Mesodermal cell (in vitro differentiated cells): ENCODE results near the gene GIMAP1. TPM values are rescaled to one million over a fixed set of nuclear protein-coding genes. Genes with fewer than 3 reads are reported as not detected.
"Not testable (repeated sequence)": the region's sequence is repeated elsewhere in the genome, so short reads cannot be mapped to it uniquely, and the experiment has no call there.

Experiments used
- H3K27ac ChIP-seq: 2 replicates; pipeline ENCODE4 v1.7.0; 2013; ENCODE audit warnings: mild to moderate bottlenecking, low read depth, low read length, moderate library complexity; ENCODE audit not compliant: severe bottlenecking
- H3K36me3 ChIP-seq: 2 replicates; pipeline ENCODE4 v1.7.1; 2013; ENCODE audit warnings: mild to moderate bottlenecking, low read length, moderate library complexity; ENCODE audit not compliant: control insufficient read depth, insufficient read depth
- H3K4me1 ChIP-seq: one replicate; pipeline ENCODE4 v1.7.1; 2013; ENCODE audit warnings: mild to moderate bottlenecking, low read length; ENCODE audit not compliant: insufficient read depth, control insufficient read depth, poor library complexity, severe bottlenecking
- H3K4me3 ChIP-seq: 2 replicates; pipeline ENCODE4 v1.7.0; 2013; ENCODE audit warnings: low read length, control low read depth, mild to moderate bottlenecking; ENCODE audit not compliant: insufficient read depth, poor library complexity, severe bottlenecking; ENCODE audit errors: extremely low read depth
- H3K9me3 ChIP-seq: 2 replicates; pipeline ENCODE4 v1.7.1; 2013; ENCODE audit warnings: mild to moderate bottlenecking, low read length, moderate library complexity; ENCODE audit not compliant: control insufficient read depth
- WGBS, 2 experiments: methylation state at CpG; one replicate each; pipeline ENCODE4 v1.1.5; 2013; ENCODE audit warnings: missing lambda C conversion rate in 2 of 2; ENCODE audit not compliant: insufficient coverage in 2 of 2; 5-methylcytosine and 5-hydroxymethylcytosine counted together
- polyA plus RNA-seq, 2 experiments: library from polyadenylated mRNA; stranded (reverse); fragments of 50-300 nt; gene quantifications; one replicate each; pipeline ENCODE4 v1.2.3, GENCODE V29; 2013

The GIMAP1 gene
- polyA plus RNA-seq (2013, experiment 1 of 2): 0.33 TPM
- 0.40 TPM for polyA plus RNA-seq (2013, experiment 2 of 2)

GRCh38 chr7:150716368-150716767 is at the start of gene GIMAP1:
GIMAP1 (plus strand) TSS chr7:150716613; CDS start chr7:150719048, 2,435 bp downstream.
- Histone ChIP-seq H3K4me3 (no peak within 1 kb of the TSS), H3K9me3 (no peaks in the 10 kb centered on the region), H3K27ac (no peak within 1 kb of the TSS), H3K36me3 (no peaks in the 10 kb centered on the region), H3K4me1 (no peaks in the 10 kb centered on the region)
- 78 to 79% methylated on average over 5 of the region's 5 CpGs for WGBS, 2 experiments

DNA sequence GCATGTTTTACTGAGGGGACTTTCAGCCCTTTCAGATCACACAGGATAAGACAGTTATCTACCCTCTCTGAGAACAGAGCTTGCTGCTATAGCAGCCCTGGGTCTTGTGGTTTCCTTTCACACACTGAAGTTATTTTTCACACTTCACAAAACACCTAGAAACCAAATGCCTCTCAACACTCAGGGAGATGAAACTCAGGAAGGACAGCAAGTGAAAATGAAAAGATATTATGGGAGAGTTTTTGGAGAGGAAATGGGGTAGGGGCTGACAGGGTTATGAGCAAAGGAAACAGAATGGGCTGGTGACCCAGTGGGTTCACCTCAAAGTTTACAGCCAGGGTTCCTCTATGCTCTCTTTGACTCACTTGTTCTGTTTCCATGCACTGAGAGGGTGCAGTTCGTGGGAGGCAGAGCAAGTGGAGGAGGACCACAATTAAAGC is 47.9 kb upstream of the GIMAP1 start:
- no peaks in the 10 kb centered on the region for H3K4me1 ChIP-seq
- H3K36me3 ChIP-seq: no peaks in the 10 kb centered on the region
- no CpG with 5 or more reads among the region's 1 CpG for WGBS, 2 experiments
- no peaks in the 10 kb centered on the region for H3K9me3 ChIP-seq
- H3K4me3 ChIP-seq: no peak overlapping the region
- no peak overlapping the region for H3K27ac ChIP-seq

DNA sequence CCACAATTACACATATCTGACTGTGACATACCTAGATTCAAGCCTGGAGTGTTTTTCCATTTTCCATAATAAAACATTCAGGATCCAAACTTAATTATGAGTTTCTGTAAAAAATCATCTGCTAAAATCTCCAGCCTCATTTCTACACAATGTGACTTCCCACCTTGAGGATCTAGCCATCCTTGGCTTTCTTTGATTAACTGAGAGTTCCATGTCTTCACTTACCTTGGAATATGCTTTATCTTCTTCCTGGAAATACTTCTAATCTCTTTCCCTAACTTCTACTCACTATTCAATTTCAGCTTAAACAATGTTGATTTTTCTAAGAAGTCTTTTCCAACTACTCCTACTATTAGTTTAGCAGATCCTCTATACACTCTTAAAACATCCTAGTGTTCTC is 47.4 kb upstream of the GIMAP1 start:
- Histone ChIP-seq H3K4me1 (no peaks in the 10 kb centered on the region), H3K36me3 (no peaks in the 10 kb centered on the region), H3K9me3 (no peaks in the 10 kb centered on the region), H3K27ac (no peak overlapping the region), H3K4me3 (no peak overlapping the region)

DNA sequence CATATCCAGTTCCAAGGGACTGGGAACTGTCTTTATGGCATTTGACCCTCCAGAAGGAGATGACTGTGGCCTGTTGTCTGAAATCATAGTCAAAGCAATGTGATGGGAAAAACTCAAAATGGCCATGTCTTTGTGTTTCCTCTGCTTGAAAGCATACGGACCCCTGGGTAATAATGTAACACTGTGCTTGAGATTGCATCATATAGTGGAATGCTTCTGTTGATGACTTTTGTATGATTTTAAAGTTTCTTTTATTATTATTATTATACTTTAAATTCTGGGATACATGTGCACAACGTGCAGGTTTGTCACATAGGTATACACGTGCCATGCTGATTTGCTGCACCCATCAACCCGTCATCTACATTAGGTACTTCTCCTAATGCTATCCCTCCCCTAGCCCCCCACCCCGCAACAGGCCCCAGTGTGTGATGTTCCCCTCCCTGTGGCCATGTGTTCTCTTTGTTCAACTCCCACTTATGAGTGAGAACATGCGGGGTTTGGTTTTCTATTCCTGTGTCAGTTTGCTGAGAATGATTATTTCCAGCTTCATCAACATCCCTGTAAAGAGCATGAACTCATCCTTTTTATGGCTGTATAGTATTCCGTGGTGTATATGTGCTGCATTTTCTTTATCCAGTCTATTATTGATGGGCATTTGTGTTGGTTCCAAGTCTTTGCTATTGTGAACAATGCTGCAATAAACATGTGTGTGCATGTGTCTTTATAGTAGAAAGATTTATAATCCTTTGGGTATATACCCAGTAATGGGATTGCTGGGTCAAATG is 44.4 kb upstream of the GIMAP1 start:
- H3K27ac ChIP-seq, H3K36me3 ChIP-seq, H3K4me1 ChIP-seq, H3K4me3 ChIP-seq, H3K9me3 ChIP-seq: not testable (repeated sequence)
- 75 to 93% methylated on average over 2 to 4 of the region's 7 CpGs for WGBS, 2 experiments

GRCh38 chr7:150675714-150676113 is 40.7 kb upstream of the GIMAP1 start:
- 100% methylated on average over 2 of the region's 2 CpGs; no CpG with 5 or more reads in 1 of the 2 experiments for WGBS, 2 experiments

DNA sequence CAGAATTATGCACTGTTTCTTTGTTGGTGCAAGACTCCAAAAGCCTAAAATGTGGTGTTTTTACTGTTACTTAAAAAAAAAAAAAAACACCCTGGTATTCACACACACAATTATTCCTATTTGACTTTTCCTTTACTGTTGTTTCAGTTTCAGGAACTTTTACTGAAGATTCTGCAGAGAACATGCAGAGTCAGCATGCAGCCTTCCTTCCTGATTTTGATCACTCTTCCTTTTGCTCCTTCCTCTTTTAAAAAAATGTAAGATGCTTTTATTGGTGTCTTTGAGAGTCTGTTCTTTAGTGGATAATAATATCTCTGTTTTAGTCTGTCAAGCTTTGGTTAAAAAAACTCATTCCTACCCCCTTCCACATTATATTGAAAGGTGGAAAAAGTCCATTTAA is 40.1 kb upstream of the GIMAP1 start:
- not testable (repeated sequence) for H3K9me3 ChIP-seq, H3K4me1 ChIP-seq, H3K27ac ChIP-seq, H3K4me3 ChIP-seq, H3K36me3 ChIP-seq

More at GRCh38 chr7:150675714-150676113, 40.7 kb upstream of the GIMAP1 start:
- H3K27ac ChIP-seq: no peak overlapping the region
- H3K36me3 ChIP-seq: no peaks in the 10 kb centered on the region
- H3K4me1 ChIP-seq: no peaks in the 10 kb centered on the region
- H3K9me3 ChIP-seq: no peaks in the 10 kb centered on the region
- H3K4me3 ChIP-seq: no peak overlapping the region

DNA sequence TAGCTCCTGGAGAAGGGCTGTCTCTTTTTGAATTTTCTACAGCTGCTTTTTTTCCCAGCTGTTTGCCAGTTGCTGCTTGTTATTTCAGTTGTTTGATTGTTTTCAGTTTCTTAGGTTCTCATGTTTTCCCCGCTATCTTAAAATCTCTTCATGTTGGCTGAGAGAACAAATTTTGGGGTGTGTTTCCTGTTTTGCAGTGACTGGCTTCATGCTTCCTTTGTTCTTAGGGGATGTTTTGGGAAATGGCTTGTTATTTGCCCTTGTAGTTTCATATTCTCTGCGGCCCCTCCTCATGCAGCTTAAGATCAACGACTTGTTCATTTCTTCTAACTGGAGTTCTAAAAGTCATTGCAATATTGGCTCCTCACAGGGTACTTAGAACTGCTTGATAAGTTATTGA is 39.6 kb upstream of the GIMAP1 start:
- H3K36me3 ChIP-seq, H3K27ac ChIP-seq, H3K4me1 ChIP-seq, H3K9me3 ChIP-seq, H3K4me3 ChIP-seq: not testable (repeated sequence)
- no CpG with 5 or more reads among the region's 3 CpGs for WGBS, 2 experiments

DNA sequence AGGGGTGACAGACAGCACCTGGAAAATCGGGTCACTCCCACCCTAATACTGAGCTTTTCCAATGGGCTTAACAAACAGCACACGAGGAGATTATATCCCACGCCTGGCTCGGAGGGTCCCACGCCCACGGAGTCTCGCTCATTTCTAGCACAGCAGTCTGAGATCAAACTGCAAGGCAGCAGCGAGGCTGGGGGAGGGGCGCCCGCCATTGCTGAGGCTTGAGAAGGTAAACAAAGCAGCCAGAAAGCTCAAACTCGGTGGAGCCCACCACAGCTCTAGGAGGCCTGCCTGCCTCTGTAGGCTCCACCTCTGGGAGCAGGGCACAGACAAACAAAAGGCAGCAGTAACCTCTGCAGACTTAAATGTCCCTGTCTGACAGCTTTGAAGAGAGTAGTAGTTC is 37.8 kb upstream of the GIMAP1 start:
- WGBS, 2 experiments: 87 to 94% methylated on average over 9 to 10 of the region's 11 CpGs
- H3K36me3 ChIP-seq, H3K27ac ChIP-seq, H3K4me3 ChIP-seq, H3K4me1 ChIP-seq, H3K9me3 ChIP-seq: not testable (repeated sequence)

- not testable (repeated sequence) for H3K4me1 ChIP-seq, H3K4me3 ChIP-seq, H3K9me3 ChIP-seq, H3K36me3 ChIP-seq, H3K27ac ChIP-seq
- WGBS, 2 experiments: no CpG with 5 or more reads among the region's 2 CpGs
Observed at GRCh38 chr7:150680364-150680763, 36.0 kb upstream of the GIMAP1 start.

DNA sequence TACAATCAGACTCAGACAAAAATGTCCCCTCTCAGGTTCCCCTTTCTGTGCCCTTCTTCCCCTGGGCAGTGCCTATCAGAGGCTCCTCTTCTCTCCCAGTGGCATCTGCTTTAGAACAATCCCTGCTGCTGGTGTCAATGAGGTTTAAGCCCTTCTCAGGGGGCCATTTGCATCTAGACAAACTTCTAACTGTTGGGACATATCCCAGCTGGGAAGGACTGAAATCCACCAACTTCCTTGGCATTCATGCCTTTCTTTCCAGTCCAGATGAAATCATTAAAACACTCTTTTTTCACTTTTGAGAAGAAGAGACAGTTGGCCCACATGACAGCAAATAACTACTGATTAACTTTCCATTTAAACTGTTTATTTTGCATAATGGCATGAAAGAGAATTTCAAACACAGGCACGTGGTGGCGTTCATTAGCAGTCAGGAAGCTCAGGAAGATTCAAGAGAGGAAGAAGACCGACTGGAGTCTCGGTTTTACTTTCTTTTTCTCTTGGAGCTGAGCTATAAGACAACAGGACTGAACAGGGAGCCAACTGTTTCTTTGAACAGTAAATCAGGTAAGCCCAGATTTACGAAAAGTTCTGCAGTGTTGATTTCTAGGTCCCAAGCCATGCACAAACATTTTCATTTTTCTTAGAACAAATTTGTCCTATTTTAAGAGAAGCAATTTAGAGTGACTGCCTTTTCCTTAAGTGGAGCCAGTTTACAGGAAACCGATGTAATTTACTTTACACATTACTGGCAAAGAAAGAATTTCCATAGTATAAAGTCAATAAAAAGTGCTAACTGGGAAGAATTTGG is 31.0 kb upstream of the GIMAP1 start, which contains the start of gene GIMAP2:
TSS of gene GIMAP2 (plus strand) at position 488 of the 811 bp plus-strand sequence. CDS start 1,354 bp downstream, outside the sequence.
- Histone ChIP-seq H3K36me3 (no peaks in the 10 kb centered on the region), H3K27ac (no peak within 1 kb of the TSS), H3K9me3 (no peaks in the 10 kb centered on the region), H3K4me3 (no peak within 1 kb of the TSS), H3K4me1 (no peaks in the 10 kb centered on the region)
- 32 to 45% methylated on average over 5 of the region's 6 CpGs for WGBS, 2 experiments
